Fibroblast of the aortic adventitia (primary cell): ENCODE data around the gene CDC6. TPM values are rescaled to one million over a fixed set of nuclear protein-coding genes. Genes with fewer than 3 reads are reported as not detected.

Experiments
- DNase-seq: peaks from one replicate; pipeline ENCODE4 v3.0.0-alpha.2; 2010; ENCODE audit warnings: low read depth
- H3K4me3 ChIP-seq: 2 replicates; pipeline ENCODE4 v1.5.1; 2011; ENCODE audit warnings: low read depth, mild to moderate bottlenecking, control low read depth, low read length, moderate library complexity
- CTCF ChIP-seq: IDR thresholded peaks from 2 replicates; pipeline ENCODE4 v1.5.1; 2011; ENCODE audit warnings: mild to moderate bottlenecking, low read length, control low read depth, inconsistent platforms; ENCODE audit not compliant: insufficient read depth
- total RNA-seq: library from RNA; depleted of rRNA; stranded (reverse); fragments of >200 nt; gene quantifications from 2 replicates; pipeline ENCODE4 v1.2.3, GENCODE V29; 2012; ENCODE audit warnings: low replicate concordance

The CDC6 gene
- total RNA-seq, 1 donor = 40.4 TPM

GRCh38 chr17:40284085-40284713 lies 3.5 kb upstream of the CDC6 start:
- peak; percentile 89 for DNase-seq
- TF ChIP-seq CTCF = peak; percentile 65
- H3K4me3 ChIP-seq = peak overlapping the region; percentile 62

DNA sequence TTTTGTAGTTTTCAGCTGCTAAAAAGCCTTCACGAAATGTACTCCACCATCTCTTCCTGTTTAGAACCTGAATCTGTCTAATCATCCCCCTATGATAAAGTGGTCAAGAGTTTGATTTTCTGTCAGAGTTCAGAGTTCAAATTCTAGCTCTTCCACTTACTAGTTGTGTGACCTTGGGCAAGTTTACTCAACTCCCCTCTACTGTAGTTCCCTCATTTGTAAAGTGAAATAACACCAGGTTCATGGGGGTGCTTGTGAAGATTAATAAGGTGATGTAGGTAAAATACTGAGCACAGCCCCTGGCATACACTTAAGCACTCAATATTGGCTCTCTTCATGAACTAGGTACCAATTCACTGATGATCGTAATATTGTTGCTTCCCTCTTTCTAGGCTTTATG lies 1.2 kb upstream of the CDC6 start:
- DNase-seq = no peak
- no peak overlapping the region for H3K4me3 ChIP-seq
- no peak for TF ChIP-seq CTCF

DNA sequence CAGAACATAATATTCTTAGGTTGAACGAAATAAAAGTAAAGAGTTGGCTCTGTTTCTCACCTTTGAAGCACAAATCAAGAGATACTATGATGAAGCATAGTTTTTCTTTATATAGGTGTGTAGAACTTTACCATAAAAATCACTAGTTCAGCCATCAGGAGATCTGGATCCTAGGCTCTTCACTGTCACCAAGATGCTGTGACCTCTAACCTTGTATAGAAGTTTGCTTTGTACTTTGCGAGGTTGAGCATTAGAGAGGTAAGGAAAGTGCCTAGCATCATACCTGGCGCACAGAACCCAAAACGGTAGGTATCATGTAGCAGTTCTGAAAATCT lies 553 bp upstream of the CDC6 start:
- peak overlapping the region; percentile 20 for H3K4me3 ChIP-seq
- TF ChIP-seq CTCF = no peak
- no peak for DNase-seq

DNA sequence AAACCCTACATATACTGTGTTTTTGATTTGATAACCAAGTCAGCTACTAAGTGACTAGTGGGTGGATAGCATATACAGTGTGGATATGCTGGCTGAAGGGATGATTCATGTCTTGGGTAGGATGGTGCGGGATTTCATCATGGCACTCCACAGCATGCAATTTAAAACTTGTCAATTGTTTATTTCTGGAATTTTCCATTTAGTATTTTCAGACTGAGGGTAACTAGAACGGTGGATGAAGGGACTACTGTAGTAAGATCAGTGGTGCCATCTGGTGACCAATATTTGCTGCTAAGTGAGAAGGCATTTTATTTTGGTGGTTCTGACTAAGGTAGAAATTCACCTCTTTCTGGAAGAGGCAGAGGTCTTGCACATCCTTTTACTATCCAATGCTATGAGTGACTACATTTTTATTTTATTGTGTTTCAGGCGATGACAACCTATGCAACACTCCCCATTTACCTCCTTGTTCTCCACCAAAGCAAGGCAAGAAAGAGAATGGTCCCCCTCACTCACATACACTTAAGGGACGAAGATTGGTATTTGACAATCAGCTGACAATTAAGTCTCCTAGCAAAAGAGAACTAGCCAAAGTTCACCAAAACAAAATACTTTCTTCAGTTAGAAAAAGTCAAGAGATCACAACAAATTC lies 3.1 kb downstream of the CDC6 start:
- DNase-seq = peak; percentile 95
- peak; percentile 73 for TF ChIP-seq CTCF
- no peak overlapping the region for H3K4me3 ChIP-seq

DNA sequence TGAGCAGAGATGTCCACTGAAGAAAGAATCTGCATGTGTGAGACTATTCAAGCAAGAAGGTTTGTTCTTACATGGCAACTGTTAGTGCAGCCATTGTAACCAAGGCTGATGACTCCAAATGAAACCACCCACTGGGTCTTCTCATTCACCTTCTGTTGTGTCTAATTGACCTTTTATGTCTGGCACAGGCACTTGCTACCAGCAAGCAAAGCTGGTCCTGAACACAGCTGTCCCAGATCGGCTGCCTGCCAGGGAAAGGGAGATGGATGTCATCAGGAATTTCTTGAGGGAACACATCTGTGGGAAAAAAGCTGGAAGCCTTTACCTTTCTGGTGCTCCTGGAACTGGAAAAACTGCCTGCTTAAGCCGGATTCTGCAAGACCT lies 3.6 kb downstream of the CDC6 start:
- no peak for TF ChIP-seq CTCF
- DNase-seq = no peak
- H3K4me3 ChIP-seq = no peak overlapping the region

DNA sequence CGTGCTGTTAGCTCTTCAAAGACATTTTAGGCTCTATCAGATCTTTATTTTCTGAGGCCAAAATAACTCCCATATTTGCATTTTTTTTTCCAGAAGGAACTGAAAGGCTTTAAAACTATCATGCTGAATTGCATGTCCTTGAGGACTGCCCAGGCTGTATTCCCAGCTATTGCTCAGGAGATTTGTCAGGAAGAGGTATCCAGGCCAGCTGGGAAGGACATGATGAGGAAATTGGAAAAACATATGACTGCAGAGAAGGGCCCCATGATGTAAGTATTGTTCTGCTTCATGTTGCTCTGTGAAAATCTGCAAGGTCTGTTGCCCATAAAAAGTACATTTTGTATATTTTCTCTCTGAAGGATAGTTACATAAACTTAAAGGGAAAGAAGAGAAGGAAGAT lies 5.7 kb downstream of the CDC6 start:
- no peak overlapping the region for H3K4me3 ChIP-seq
- peak; percentile 64 for DNase-seq
- TF ChIP-seq CTCF = no peak
